ENCODE data around the gene ZC3H4.
"Not testable (repeated sequence)": the region's sequence is repeated elsewhere in the genome, so short reads cannot be mapped to it uniquely, and the experiment has no call there.

Gene ZC3H4

GRCh38 chr19:47107202-47107952 lies 6.2 kb downstream of the ZC3H4 start:
- DNase-seq: no peak

GRCh38 chr19:47106821-47107201 lies 6.8 kb downstream of the ZC3H4 start:
- DNase-seq: no peak

- DNase-seq: no peak
These were observed 7.7 kb downstream of the ZC3H4 start for GRCh38 chr19:47105874-47106273.

GRCh38 chr19:47104680-47105079 lies 8.9 kb downstream of the ZC3H4 start:
- no peak for DNase-seq

- no peak for DNase-seq
These were observed 11.1 kb downstream of the ZC3H4 start for GRCh38 chr19:47102346-47103060.

- DNase-seq: not testable (repeated sequence)
These were observed 12.5 kb downstream of the ZC3H4 start for GRCh38 chr19:47101116-47101515.

- no peak for DNase-seq
These were observed 13.3 kb downstream of the ZC3H4 start for GRCh38 chr19:47100290-47100689.

GRCh38 chr19:47099576-47100050 lies 14.0 kb downstream of the ZC3H4 start:
- no peak for DNase-seq

GRCh38 chr19:47098608-47099007 lies 15.0 kb downstream of the ZC3H4 start:
- DNase-seq: no peak

- no peak for DNase-seq
These were observed 16.0 kb downstream of the ZC3H4 start for GRCh38 chr19:47097396-47098201.

- no peak for DNase-seq
These were observed 16.9 kb downstream of the ZC3H4 start for GRCh38 chr19:47096721-47097120.

- peak; percentile 57 for DNase-seq
These were observed 17.4 kb downstream of the ZC3H4 start for GRCh38 chr19:47096100-47096704.

GRCh38 chr19:47095476-47096099 lies 18.0 kb downstream of the ZC3H4 start:
- no peak for DNase-seq

GRCh38 chr19:47094557-47095475 lies 18.8 kb downstream of the ZC3H4 start:
- no peak for DNase-seq

GRCh38 chr19:47093841-47094240 lies 19.7 kb downstream of the ZC3H4 start:
- no peak for DNase-seq

GRCh38 chr19:47093254-47093653 lies 20.3 kb downstream of the ZC3H4 start:
- DNase-seq: no peak

GRCh38 chr19:47089767-47090350 lies 23.7 kb downstream of the ZC3H4 start:
- DNase-seq: no peak

- no peak for DNase-seq
These were observed 27.3 kb downstream of the ZC3H4 start for GRCh38 chr19:47086280-47086679.

GRCh38 chr19:47084879-47085439 lies 28.6 kb downstream of the ZC3H4 start:
- DNase-seq: no peak

- DNase-seq: no peak
These were observed 31.1 kb downstream of the ZC3H4 start for GRCh38 chr19:47082493-47082892.

GRCh38 chr19:47081095-47081494 lies 32.5 kb downstream of the ZC3H4 start:
- DNase-seq: no peak
